HuH-7 (cell line): ENCODE data around the gene CHAF1A.

Source experiments
- DNase-seq: peaks from one replicate; pipeline ENCODE4 v3.0.0; 2011; ENCODE audit warnings: low spot score

The CHAF1A gene

DNA sequence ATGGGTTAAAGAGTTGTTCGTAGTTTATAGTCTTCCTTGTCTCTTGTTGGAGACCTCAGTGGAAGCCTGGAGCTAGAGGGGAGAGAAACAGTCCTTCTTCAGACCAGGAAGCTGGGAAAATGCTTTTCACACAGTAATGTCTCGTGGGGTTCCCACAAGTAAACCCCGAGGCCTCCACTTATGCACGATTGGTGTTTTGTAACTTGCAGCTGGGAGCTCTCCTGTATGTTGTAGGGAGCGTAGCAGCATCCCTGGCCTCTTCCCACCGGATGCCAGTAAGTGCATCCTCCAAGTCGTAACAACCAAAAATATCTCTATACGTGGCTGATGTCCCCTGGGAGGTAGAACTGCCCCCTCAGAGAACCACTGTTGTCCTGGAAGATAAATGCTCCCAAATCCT, 3.5 kb downstream of the CHAF1A start:
- no peak for DNase-seq

DNA sequence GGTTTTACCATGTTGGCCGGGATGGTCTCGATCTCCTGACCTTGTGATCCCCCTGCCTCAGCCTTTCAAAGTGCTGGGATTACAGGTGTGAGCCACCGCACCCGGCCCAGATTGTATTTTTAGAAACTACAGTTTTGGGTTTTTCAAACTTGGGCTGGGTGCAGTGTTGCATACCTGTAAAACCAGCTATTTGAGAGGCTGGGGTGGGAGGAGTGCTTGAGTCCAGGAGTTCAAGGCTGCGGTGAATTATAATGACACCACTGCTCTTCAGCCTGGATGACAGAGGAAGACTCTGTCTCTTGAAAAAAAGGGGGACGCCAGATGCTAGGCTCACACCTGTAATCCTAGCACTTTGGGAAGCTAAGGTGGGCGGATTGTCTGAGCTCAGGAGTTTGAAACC, 4.2 kb downstream of the CHAF1A start:
- no peak for DNase-seq

DNA sequence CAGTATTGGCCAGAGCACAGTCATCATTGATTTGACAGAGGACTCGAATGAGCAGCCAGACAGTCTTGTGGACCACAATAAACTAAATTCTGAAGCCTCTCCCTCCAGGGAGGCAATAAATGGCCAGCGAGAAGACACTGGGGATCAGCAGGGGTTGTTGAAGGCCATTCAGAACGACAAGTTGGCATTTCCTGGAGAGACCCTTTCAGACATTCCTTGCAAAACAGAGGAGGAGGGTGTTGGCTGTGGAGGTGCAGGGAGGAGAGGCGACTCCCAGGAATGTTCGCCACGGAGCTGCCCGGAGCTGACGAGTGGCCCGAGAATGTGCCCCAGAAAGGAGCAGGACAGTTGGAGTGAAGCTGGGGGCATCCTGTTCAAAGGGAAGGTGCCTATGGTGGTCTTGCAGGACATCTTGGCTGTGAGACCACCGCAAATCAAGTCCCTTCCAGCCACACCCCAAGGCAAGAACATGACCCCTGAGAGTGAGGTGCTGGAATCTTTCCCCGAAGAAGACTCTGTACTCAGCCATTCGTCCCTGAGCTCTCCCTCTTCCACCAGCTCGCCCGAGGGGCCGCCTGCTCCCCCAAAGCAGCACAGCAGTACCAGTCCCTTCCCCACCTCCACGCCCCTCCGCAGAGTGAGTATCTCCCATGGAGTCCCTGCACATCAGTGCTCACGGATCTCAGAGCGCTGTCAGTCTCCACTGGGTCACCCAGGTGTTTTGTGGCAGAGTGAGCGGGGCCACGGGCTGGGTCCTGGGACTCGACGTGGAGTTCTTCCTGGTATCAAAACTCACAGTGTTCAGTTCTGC, 6.9 kb downstream of the CHAF1A start:
- no peak for DNase-seq

DNA sequence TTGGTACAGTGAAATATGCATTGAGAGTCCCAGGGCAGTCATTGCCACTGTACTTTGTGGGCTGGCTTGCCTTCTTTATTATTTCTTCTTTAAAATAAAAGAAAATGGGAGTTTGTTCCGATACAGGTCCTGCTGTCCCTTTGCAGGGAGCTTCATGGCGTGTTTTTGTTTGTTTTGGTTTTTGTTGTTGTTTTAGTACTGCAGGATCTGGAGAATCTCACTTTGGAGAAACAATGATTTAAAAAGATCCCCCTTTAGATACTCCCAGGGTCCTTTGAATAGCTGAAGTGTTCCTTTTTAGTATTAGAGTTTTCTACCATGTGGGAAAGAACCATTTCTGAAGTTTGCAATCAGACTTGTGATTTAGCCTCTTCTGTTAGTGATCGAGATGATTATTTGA, 11.1 kb downstream of the CHAF1A start:
- no peak for DNase-seq

DNA sequence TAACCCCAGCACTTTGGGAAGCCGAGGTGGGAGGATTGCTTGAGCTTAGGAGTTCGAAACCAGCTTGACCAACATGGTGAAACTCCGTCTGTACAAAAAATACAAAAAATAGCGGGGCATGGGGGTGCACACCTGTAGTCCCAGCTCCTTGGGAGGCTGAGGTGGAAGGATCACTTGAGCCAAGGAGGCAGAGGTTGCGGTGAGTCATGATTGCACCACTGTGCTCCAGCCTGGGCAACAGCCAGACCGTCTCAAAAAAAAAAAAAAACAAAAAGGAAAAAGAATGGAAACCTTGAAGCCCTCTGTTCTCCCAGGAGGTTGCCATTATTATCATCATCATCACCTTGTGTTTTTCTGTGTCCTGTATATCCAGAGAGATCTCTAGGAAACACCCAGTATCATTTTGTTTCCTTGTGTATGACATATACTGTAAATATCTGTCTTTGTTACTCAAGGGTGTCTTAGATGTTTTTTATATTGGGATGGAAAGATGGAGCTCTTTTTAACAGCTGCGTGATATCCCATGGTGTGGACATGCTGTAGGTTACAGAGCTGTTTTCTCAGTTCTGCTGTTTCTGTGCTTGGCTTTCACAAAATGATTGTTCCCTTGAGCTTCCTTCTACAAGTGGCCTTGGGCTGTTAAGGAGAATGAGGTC, 11.8 kb downstream of the CHAF1A start:
- no peak for DNase-seq

DNA sequence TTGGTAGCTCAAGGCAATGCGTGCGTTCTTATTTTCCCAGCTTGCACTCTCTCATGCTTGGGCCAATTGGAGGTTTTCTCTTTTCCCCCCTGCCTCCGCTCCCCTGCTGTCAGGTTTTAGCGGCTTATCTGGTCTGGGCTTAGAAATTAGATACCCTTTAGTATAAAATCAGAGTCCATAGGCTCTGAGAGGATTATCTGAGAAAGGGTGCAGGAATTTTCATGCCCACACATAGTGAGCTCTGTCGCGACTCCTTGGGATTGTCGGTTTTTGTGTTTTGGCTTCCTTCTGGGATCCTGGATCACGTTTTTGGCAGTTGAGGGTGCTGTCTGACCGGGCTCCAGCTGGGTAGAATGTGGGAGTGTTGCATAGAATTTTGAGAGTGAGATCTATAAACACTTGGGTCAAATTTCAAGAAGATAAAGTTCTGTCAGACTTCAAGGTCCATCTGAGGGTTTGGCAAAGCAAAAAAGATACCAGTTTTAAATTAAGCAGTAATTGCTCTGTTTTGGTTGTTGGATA, 12.4 kb downstream of the CHAF1A start:
- no peak for DNase-seq

DNA sequence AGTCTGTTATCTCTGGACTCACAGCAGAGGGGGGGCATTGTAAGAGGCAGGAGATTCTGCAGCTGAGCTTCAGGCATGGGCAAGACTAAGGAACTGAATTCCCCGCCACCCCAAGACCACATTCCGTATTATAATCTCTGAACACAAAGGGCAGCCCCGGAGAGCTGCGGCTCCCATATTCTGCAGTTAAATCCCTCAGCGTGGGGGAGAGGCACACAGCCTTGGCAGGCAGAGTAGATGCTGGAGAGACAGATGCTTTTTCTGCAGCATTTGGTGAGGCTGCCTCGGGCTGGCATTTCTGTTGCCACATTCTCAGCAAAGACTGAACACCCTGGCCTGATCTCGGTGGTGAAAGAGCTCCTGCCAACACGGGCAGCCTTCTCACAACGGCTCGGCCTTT, 12.9 kb downstream of the CHAF1A start:
- DNase-seq, result no peak

DNA sequence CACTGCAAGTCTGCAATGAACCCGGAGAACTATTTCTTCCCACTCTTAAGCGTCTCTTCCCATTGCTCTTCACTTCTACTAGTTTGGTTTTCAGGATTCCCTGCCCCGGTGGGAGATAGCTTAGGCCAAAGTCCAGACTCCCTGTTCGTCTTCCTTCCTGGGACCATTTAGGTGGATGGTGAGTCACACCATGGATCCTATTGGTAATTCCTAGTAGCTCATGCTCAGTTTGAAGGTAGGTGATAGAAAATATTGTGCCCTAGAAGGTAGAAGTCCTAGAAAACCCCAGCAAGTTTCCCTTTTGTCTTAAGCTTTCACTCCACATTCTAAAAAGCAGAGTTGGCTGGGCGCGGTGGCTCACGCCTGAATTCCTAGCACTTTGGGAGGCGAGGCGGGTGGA, 13.8 kb downstream of the CHAF1A start:
- DNase-seq, result no peak

DNA sequence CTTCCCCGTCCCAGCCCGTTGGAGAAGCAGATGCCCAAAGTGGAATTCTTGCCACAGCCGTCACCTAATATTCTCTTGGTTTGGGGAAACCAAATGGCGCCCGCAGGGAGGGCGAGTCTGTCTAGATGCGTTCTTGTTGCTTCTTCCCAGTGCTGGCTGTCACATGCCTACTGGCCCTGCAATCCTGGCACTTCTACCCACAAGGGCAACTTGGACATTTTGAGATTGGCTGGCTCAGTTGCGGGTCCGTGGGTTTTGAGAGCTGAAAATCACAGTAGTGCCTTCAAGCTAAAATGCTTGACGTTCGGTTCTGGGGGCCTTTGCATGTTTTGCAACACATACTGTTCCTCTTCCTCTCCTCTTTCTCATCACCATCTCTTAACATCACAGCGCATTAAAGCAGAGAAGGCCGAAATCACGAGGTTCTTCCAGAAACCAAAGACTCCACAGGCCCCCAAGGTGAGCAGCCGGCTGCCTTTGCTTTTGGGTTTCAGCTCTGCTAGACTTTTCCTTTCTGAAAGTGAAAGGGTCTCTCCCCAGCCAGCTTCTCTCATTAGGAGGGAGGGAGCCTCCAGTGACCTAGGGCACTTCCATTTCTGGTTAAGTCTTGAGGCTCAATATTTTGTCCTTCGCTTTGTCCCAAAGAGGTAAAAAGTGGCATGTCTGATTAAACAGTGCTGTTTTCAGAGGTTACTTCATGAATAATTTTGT, 21.1 kb downstream of the CHAF1A start:
- DNase-seq, result no peak

DNA sequence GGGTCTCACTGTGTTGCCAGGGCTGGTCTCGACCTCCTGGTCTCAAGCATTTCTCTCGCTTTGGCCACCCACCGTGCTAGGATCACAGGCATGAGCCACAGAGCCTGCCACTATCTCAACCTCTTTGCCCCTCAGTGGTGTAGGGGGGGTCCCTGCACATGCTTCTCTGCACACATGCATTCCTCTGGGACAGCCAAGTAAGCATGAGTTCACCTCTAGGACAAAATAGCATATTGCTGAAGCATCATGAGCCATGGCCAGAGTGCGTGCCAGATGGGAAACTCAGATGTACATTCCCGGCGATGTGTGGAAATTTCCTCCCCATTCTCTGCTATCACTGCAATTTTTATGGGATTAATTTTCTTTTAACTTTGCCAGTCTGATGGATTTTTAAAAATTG, 23.1 kb downstream of the CHAF1A start:
- no peak for DNase-seq

DNA sequence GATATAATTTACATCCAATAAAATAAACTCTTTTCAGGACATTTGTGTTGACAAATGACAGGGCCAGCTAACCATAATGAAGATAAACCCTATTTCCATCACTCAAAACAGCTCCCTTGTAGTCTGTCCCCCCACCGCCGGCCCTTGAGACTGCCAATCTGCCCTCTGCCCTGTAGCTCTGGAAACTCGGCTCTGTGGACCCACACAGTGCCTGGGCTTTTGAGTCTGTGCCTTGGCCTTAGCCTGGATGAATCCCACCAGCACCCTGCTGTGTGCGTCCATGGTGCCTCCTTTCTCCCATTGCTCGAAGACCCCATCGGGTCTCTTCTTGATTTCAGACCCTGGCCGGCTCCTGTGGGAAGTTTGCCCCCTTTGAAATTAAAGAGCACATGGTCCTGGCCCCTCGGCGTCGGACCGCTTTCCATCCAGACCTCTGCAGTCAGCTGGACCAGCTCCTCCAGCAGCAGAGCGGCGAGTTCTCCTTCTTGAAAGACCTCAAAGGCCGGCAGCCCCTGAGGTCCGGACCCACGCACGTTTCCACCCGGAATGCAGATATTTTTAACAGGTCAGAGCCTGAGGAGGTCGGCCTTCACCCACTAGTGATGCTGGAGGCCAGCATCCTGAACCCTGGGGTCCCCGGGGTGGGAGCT, 26.0 kb downstream of the CHAF1A start:
- DNase-seq, result no peak

DNA sequence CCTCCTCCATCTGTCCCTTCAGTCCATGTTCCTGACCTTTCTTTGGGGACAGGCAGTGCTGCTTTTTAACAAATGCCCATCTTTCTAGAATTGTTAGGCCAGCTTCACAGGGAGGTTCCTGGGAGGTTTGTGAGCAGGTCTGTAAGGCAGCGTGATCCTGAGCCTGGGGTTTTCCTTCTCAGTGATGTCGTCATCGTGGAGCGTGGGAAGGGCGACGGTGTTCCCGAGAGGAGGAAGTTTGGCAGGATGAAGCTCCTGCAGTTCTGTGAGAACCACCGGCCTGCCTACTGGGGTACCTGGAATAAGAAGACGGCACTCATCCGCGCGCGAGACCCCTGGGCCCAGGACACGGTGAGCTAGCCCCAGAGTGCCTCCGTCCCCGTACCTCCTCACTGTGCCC, 26.8 kb downstream of the CHAF1A start:
- DNase-seq, result no peak

DNA sequence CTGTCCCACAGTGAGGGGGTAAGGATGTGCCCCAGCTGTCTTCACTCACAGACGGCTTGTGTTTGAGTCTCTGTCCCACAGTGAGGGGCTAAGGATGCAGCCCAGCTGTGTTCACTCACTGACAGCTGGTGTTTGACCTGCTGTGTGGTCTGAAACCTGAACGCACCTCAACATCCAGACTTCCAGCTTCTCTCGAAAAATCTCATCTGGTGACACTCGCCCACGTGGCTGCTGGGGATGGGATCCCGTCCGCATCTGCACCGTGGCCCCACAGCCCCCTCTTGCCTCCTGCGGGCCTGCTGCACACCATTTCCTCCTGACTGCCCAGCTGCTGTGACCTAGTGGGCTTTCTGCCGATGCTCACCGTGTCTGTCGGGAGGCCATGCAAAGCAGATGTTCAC, 27.3 kb downstream of the CHAF1A start:
- DNase-seq, result no peak

DNA sequence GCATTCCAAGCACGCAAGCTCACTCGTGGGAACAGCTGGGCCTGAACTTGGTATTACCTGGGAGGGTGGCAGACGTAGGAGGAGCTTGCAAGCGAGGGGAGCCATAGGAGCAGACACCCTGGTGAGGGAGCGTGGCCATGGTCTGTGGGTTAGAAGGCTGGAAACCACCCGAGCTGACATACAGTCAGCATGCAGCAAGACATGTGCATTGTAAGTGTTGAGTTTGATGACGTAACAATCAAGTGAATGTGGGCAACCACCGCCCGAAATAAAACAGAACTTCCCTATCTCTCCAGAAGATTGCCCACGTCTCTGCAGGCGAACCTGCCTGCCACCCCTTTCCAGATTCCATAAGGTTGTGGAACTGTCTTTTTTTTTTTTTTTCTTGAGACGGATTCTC, 28.3 kb downstream of the CHAF1A start:
- no peak for DNase-seq

DNA sequence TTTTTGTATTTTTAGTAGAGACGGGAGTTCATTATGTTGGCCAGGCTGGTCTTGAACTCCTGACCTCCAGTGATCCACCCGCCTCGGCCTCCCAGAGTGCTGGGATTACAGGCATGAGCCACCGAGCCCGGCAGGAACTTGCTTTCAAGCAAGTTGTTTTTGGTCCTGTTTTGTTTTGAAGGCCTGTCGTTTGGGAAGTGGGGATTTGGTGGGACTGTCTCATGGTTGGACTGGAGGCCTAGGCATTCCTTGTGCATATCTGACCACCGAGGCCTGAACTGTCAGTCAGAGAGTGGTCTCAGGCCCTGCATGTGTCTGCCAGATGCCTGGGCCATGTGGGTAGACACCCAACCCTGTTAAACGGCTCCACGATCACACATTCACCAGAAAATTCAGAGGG, 28.9 kb downstream of the CHAF1A start:
- DNase-seq, result no peak

DNA sequence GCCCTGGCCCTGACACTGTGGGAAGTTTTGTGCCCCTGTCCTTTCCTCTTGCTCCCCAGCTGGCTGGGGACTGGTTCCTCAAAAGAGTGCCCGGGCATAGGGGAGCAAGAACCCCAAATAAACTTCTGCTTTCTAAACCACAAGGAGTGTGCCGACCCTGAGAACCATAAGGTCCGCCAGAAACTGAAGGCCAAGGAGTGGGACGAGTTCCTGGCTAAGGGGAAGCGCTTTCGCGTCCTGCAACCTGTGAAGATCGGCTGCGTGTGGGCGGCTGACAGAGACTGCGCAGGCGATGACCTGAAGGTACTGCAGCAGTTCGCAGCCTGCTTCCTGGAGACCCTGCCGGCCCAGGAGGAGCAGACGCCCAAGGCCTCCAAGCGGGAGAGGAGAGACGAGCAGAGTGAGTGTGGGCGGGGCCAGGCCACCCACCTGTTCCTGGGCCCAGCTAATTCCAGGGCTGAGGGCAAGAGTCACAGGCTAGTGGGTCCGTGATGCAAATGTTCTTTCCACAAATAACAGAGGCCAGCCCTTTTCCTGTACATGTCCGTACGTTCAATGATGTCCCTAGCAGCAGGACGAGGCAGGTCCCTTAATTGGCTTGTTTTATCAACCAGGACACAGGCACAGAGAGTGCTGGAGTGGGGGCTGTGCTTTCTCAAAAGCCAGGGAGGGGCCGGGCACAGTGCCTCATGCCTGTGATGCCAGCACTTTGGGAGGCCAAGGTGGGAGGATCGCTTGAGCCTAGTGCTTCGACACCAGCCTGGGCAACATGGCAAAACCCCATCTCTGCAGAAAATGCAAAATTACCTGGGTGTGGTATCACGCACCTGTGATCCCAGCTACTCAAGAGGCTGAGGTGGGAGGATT, 29.6 kb downstream of the CHAF1A start:
- DNase-seq, result no peak

DNA sequence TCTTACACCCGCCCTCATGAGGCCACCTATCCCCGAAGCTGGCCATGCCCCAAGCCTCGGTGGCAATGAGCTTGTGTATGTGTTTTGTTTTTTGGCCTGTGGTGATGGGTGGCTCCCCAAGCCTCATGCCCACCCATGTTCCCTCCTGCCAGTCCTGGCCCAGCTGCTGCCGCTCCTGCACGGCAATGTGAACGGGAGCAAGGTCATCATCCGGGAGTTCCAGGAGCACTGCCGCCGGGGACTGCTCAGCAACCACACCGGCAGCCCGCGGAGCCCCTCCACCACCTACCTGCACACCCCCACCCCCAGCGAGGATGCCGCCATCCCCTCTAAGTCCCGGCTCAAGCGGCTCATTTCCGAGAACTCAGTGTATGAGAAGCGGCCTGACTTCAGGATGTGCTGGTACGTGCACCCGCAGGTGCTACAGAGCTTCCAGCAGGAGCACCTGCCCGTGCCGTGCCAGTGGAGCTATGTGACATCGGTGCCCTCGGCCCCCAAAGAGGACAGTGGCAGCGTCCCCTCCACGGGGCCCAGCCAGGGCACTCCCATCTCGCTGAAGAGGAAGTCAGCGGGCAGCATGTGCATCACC, 30.6 kb downstream of the CHAF1A start:
- no peak for DNase-seq

DNA sequence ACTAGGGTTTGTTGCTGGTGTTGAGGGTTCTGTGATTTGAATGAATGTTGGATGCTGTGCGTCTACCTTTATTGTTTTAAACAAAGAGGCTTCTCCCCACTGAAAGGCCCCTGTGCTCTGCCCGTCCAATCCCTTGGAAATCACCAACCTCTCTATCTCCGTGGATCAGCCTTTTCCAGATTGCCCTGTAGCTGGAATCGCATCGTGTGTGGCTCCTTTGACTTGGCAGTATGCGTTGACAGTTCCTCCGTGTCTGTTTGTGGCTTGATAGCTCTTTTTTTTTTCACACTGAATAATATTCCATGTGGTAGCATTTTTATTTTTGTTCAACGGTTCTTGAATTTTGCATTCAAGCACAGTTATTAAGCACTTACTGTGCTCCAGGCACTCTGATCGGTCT, 32.0 kb downstream of the CHAF1A start:
- no peak for DNase-seq

DNA sequence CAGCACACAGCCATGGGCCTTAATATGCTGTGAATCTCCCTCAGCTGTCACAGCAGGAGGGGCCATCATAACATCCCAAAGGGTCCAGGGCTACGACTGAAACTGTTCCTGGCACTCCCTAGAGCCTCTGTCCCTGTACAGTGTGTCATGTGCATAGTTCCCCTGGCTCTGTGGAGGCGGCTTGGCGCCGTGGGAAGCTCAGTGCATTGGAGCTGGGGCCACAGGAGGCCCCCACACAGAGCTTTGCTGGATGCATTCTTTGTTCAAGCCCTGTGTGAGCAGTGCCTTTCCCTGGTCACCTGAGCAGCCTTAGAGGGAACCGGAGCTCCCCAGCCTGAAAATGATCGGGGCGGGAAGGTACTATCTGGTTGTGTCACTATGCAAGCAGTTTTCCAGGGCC, 33.8 kb downstream of the CHAF1A start:
- DNase-seq, result no peak

DNA sequence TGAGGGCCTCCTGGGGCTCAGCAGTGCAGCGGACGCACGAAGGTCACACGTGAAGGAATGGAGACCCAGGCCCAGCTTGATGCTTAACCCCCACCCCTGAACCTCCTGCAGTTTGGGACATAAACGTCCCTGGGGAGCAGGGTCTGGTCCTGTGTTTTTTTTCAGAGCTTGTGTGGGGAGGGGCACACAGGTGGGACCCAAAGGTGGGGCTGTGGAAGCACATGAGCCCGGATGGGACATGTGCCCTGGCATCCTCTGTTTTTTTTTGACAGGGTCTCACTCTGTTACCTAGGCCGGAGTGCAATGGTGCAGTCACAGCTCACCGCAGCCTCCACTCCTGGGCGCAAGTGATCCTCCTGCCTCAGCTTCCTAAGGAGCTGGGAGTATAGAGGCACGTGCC, 34.7 kb downstream of the CHAF1A start:
- DNase-seq, result no peak

DNA sequence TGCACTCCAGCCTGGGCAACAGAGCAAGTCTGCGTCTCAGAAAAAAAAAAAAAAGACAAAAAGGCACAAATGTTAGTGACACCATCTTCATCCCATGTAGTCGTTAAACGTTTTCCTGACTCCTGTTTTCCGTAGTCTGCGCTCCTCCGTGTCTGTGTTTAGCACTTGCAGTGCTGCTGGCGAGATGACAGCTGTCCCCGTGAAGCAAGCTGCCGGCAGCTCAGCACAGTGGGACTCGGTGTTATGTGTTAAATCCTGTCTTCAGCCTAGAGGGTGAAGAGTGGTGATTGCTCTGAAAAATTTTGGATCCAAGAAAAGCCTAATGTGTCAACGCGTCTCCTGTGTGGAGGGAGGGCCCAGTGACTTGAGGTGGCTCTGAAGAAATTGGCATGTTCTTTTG, 36.8 kb downstream of the CHAF1A start:
- DNase-seq, result no peak
